Hepatocyte (in vitro differentiated cells): ENCODE measurements around the gene UNC5A. TPM values are rescaled to one million over a fixed set of nuclear protein-coding genes. Genes with fewer than 3 reads are reported as not detected.

ENCODE experiments used
- DNase-seq: peaks from one replicate; pipeline ENCODE4 v3.0.0-alpha.2; 2016; ENCODE audit warnings: low spot score
- H2AFZ ChIP-seq: fragments of 200-600 bp; sonication (generic); 2 replicates; pipeline ENCODE4 v1.6.0; 2016; ENCODE audit warnings: antibody characterized with exemption, mild to moderate bottlenecking
- H3K27ac ChIP-seq: fragments of 200-600 bp; sonication (generic); 2 replicates; pipeline ENCODE4 v1.5.1; 2016; ENCODE audit warnings: mild to moderate bottlenecking
- H3K27me3 ChIP-seq: fragments of 200-600 bp; sonication (generic); 2 replicates; pipeline ENCODE4 v1.6.1; 2016
- H3K36me3 ChIP-seq: fragments of 200-600 bp; sonication (generic); replicated peaks from 2 replicates; pipeline ENCODE4 v1.5.1; 2016; ENCODE audit warnings: low read depth; ENCODE audit not compliant: insufficient read depth
- H3K4me1 ChIP-seq: fragments of 200-600 bp; sonication (generic); 2 replicates; pipeline ENCODE4 v1.5.1; 2016; ENCODE audit warnings: mild to moderate bottlenecking, moderate library complexity; ENCODE audit not compliant: insufficient read depth
- H3K4me2 ChIP-seq: fragments of 200-600 bp; sonication (generic); 2 replicates; pipeline ENCODE4 v1.6.0; 2016
- H3K4me3 ChIP-seq: fragments of 200-600 bp; sonication (generic); 2 replicates; pipeline ENCODE4 v1.5.1; 2016; ENCODE audit warnings: mild to moderate bottlenecking
- H3K79me2 ChIP-seq: fragments of 200-600 bp; sonication (generic); 2 replicates; pipeline ENCODE4 v1.6.0; 2017; ENCODE audit warnings: mild to moderate bottlenecking
- H3K9me2 ChIP-seq: fragments of 200-600 bp; sonication (generic); replicated peaks from 2 replicates; pipeline ENCODE4 v1.6.0; 2017; ENCODE audit warnings: mild to moderate bottlenecking; ENCODE audit not compliant: insufficient read depth
- H3K9me3 ChIP-seq: fragments of 200-600 bp; sonication (generic); 2 replicates; pipeline ENCODE4 v1.5.1; 2016; ENCODE audit warnings: low read depth, mild to moderate bottlenecking
- H4K20me1 ChIP-seq: fragments of 200-600 bp; sonication (generic); 2 replicates; pipeline ENCODE4 v1.6.0; 2016; ENCODE audit warnings: mild to moderate bottlenecking; ENCODE audit not compliant: insufficient read depth, poor library complexity, severe bottlenecking
- CTCF ChIP-seq: fragments of 200-600 bp; sonication (generic); IDR thresholded peaks from 2 replicates; pipeline ENCODE4 v1.5.1; 2016; ENCODE audit warnings: antibody characterized with exemption, mild to moderate bottlenecking; ENCODE audit not compliant: poor library complexity
- EZH2 ChIP-seq: fragments of 200-600 bp; sonication (generic); IDR thresholded peaks from 2 replicates; pipeline ENCODE4 v1.6.1; 2016; ENCODE audit warnings: antibody characterized with exemption, mild to moderate bottlenecking, borderline replicate concordance
- EZH2phosphoT487 ChIP-seq: fragments of 200-600 bp; sonication (generic); IDR thresholded peaks from one replicate; pipeline ENCODE4 v1.6.1; 2018; ENCODE audit warnings: antibody characterized with exemption, mild to moderate bottlenecking, low read depth, moderate library complexity; ENCODE audit not compliant: unreplicated experiment, severe bottlenecking
- WGBS: methylation state at CpG from one replicate; pipeline ENCODE4 v1.1.6; 2016; ENCODE audit warnings: low lambda C conversion rate; ENCODE audit errors: missing lambda C conversion rate; 5-methylcytosine and 5-hydroxymethylcytosine counted together
- polyA plus RNA-seq: library from polyadenylated mRNA; unstranded; fragments of >200 nt; fragmentation: Nextera tagmentation; extraction: Ambion mirVana; gene quantifications from 2 replicates; pipeline ENCODE4 v1.2.1, GENCODE V29; 2016
- total RNA-seq: library from RNA; depleted of rRNA; stranded (reverse); fragments of >200 nt; gene quantifications from 2 replicates; pipeline ENCODE4 v1.2.3, GENCODE V29; 2014

UNC5A gene
- total RNA-seq (0.10 and 0.12 TPM in 2 replicates), polyA plus RNA-seq (0.39 and 1.1 TPM in 2 replicates)

- H2AFZ ChIP-seq: no peak within 1 kb of the TSS
- H3K27me3 ChIP-seq: peaks cover 69% of the 10 kb centered on the region
- DNase-seq: peak; percentile 55
Observed at GRCh38 chr5:176810081-176810597, at the start of gene UNC5A. Gene UNC5A (plus strand): TSS chr5:176810559. CDS start chr5:176810751, 192 bp downstream.

GRCh38 chr5:176761755-176762154, 48.6 kb upstream of the UNC5A start:
- H3K27ac ChIP-seq: no peak overlapping the region
- H3K79me2 ChIP-seq: no peaks in the 10 kb centered on the region
- peaks cover 9% of the 10 kb centered on the region for H3K27me3 ChIP-seq
- H3K36me3 ChIP-seq: no peaks in the 10 kb centered on the region
- H3K9me3 ChIP-seq: no peaks in the 10 kb centered on the region
- no peak overlapping the region for H3K4me3 ChIP-seq
- no peak overlapping the region for H3K4me2 ChIP-seq
- DNase-seq: no peak
- no peaks in the 10 kb centered on the region for H3K4me1 ChIP-seq
- no peak overlapping the region for H2AFZ ChIP-seq
- WGBS: 93% methylated on average over 2 of the region's 2 CpGs
- no peak for TF ChIP-seq CTCF
- TF ChIP-seq EZH2: no peak
- TF ChIP-seq EZH2phosphoT487: no peak
- no peaks in the 10 kb centered on the region for H3K9me2 ChIP-seq
- H4K20me1 ChIP-seq: no peaks in the 10 kb centered on the region

More at GRCh38 chr5:176810081-176810597, at the start of gene UNC5A:
- Histone ChIP-seq H3K9me3 (no peaks in the 10 kb centered on the region), H4K20me1 (no peaks in the 10 kb centered on the region), H3K79me2 (no peaks in the 10 kb centered on the region), H3K4me1 (peaks cover 11% of the 10 kb centered on the region), H3K36me3 (no peaks in the 10 kb centered on the region), H3K4me3 (peak within 1 kb of the TSS; percentile 16), H3K4me2 (peak within 1 kb of the TSS; percentile 92), H3K27ac (no peak within 1 kb of the TSS), H3K9me2 (no peaks in the 10 kb centered on the region)
- 0% methylated on average over 9 of the region's 65 CpGs for WGBS
- TF ChIP-seq EZH2 (no peak), CTCF (no peak), EZH2phosphoT487 (no peak)

GRCh38 chr5:176762489-176762888, 47.9 kb upstream of the UNC5A start:
- Histone ChIP-seq H3K9me2 (no peaks in the 10 kb centered on the region), H3K4me1 (no peaks in the 10 kb centered on the region), H3K27ac (no peak overlapping the region), H3K36me3 (no peaks in the 10 kb centered on the region), H3K4me3 (no peak overlapping the region), H3K79me2 (no peaks in the 10 kb centered on the region), H4K20me1 (no peaks in the 10 kb centered on the region), H3K9me3 (no peaks in the 10 kb centered on the region), H3K27me3 (peaks cover 12% of the 10 kb centered on the region), H3K4me2 (no peak overlapping the region), H2AFZ (no peak overlapping the region)
- no peak for DNase-seq
- WGBS: 44% methylated on average over 9 of the region's 9 CpGs
- TF ChIP-seq EZH2phosphoT487 (no peak), CTCF (no peak), EZH2 (no peak)

GRCh38 chr5:176765687-176766086, 44.7 kb upstream of the UNC5A start:
- TF ChIP-seq EZH2 (no peak), EZH2phosphoT487 (no peak), CTCF (no peak)
- H3K4me1 ChIP-seq: no peaks in the 10 kb centered on the region
- no peak overlapping the region for H2AFZ ChIP-seq
- H3K4me2 ChIP-seq: no peak overlapping the region
- no peaks in the 10 kb centered on the region for H3K9me3 ChIP-seq
- H3K4me3 ChIP-seq: no peak overlapping the region
- DNase-seq: no peak
- no peaks in the 10 kb centered on the region for H3K36me3 ChIP-seq
- WGBS: 100% methylated on average over 1 of the region's 1 CpG
- no peaks in the 10 kb centered on the region for H3K79me2 ChIP-seq
- no peaks in the 10 kb centered on the region for H3K9me2 ChIP-seq
- H3K27me3 ChIP-seq: peaks cover 21% of the 10 kb centered on the region
- no peak overlapping the region for H3K27ac ChIP-seq
- no peaks in the 10 kb centered on the region for H4K20me1 ChIP-seq
